ENCODE data around the gene MVB12B. TPM values are rescaled to one million over a fixed set of nuclear protein-coding genes. Genes with fewer than 3 reads are reported as not detected.

The MVB12B gene
- total RNA-seq, 4 donors from 2014 or later = 15.7 to 27.3 (median 22.7) TPM

- H3K4me1 ChIP-seq = peaks cover 0 to 20% (median 0%) of the 10 kb centered on the region in 4 donors
- H3K27ac ChIP-seq = no peak overlapping the region
- no peaks in the 10 kb centered on the region for H3K9me3 ChIP-seq
- no peak overlapping the region for H3K4me3 ChIP-seq
- intact Hi-C loops (cut with DNase I; ENCODE audit: low total_unique reads) (loop anchor here (2.0 to 5.0 kb wide), 2 partner anchors 96 to 992 kb away; no protein-coding TSS in a partner anchor), in situ Hi-C loops (cut with MboI; ENCODE audit: low pct_ligation_motif_present in 1 of 4, low pct_unique_long_range_greater_than_20kb in 1 of 4, low sequenced_read_pairs in 3 of 4) (loop anchor here in 3 of 4 donors (5.0 to 25.0 kb wide), 4 partner anchors 87 to 987 kb away; no protein-coding TSS in a partner anchor)
- 93% methylated on average over 8 of the region's 8 CpGs; no CpG with 5 or more reads in 1 of the 2 donors for WGBS, 2 donors (ENCODE audit: low coverage in 1 of 2)
- no peak for DNase-seq
- TF ChIP-seq, protein P1, sequence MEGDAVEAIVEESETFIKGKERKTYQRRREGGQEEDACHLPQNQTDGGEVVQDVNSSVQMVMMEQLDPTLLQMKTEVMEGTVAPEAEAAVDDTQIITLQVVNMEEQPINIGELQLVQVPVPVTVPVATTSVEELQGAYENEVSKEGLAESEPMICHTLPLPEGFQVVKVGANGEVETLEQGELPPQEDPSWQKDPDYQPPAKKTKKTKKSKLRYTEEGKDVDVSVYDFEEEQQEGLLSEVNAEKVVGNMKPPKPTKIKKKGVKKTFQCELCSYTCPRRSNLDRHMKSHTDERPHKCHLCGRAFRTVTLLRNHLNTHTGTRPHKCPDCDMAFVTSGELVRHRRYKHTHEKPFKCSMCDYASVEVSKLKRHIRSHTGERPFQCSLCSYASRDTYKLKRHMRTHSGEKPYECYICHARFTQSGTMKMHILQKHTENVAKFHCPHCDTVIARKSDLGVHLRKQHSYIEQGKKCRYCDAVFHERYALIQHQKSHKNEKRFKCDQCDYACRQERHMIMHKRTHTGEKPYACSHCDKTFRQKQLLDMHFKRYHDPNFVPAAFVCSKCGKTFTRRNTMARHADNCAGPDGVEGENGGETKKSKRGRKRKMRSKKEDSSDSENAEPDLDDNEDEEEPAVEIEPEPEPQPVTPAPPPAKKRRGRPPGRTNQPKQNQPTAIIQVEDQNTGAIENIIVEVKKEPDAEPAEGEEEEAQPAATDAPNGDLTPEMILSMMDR (IDR thresholded peaks at IDR 0.05) = no peak
- TF ChIP-seq POLR2A (IDR thresholded peaks at IDR 0.05) = no peak
- TF ChIP-seq POLR2AphosphoS5 (IDR thresholded peaks at IDR 0.05) = no peak
- no peak for TF ChIP-seq EP300 (IDR thresholded peaks at IDR 0.05; ENCODE audit: low read depth)
- H3K36me3 ChIP-seq = no peaks in the 10 kb centered on the region
- H3K27me3 ChIP-seq = no peaks in the 10 kb centered on the region
Measured at GRCh38 chr9:126399251-126399650, 72.6 kb downstream of the MVB12B start.

DNA sequence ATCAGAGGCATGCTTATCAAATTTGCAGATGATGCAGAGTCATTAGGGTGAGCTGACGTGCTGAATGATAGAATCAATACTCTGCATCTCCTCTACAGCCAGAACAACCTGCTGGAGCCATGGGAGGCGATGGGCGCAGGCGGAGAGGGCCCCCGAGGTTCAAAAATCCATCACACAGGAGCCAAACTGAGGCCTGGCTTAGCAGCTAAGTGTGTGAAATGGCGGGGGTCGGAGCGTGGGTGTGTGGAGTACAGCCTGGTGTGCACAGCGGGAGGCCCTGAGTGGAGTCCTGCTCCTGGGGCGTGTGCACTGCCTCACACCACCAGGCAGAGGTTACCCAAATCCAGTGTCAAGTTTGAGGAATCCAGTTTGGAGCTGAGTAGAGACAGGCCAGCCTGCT lies 73.2 kb downstream of the MVB12B start:
- no peaks in the 10 kb centered on the region for H3K27me3 ChIP-seq
- no peak overlapping the region for H3K27ac ChIP-seq
- no peaks in the 10 kb centered on the region for H3K9me3 ChIP-seq
- H3K36me3 ChIP-seq = no peaks in the 10 kb centered on the region
- intact Hi-C loops (cut with DNase I; ENCODE audit: low total_unique reads) (loop anchor here (2.0 to 5.0 kb wide), 2 partner anchors 97 to 992 kb away; no protein-coding TSS in a partner anchor), in situ Hi-C loops (cut with MboI; ENCODE audit: low pct_ligation_motif_present in 1 of 4, low pct_unique_long_range_greater_than_20kb in 1 of 4, low sequenced_read_pairs in 3 of 4) (loop anchor here in 3 of 4 donors (5.0 to 25.0 kb wide), 4 partner anchors 87 to 987 kb away; no protein-coding TSS in a partner anchor)
- no peak for TF ChIP-seq POLR2AphosphoS5 (IDR thresholded peaks at IDR 0.05)
- TF ChIP-seq EP300 (IDR thresholded peaks at IDR 0.05; ENCODE audit: low read depth) = no peak
- no peak for TF ChIP-seq POLR2A (IDR thresholded peaks at IDR 0.05)
- TF ChIP-seq, protein P1 (IDR thresholded peaks at IDR 0.05) = no peak
- DNase-seq = no peak
- H3K4me3 ChIP-seq = no peak overlapping the region
- H3K4me1 ChIP-seq = peaks cover 0 to 20% (median 0%) of the 10 kb centered on the region in 4 donors
- WGBS, 2 donors (ENCODE audit: low coverage in 1 of 2) = 91 to 92% methylated on average over 6 to 10 of the region's 10 CpGs

DNA sequence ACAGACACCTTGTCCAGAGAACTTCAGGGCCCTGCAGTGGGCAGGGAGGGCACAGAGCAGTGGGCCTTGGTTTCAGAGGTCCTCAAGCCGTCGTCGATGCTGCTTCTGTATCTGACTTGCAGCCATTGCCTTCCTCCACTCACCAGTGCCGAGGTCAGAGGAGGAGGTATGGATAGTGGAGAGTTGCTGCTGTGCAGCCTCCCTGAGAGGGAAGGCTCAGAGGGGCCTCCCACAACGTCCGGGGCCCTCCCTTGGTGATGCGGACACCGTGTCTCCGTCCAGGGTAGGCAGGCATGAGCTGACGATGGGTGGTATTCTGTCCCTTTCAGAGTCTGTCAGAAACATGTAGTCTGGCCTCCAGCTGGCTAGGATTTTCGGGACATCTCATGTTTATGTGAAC lies 73.9 kb downstream of the MVB12B start:
- H3K4me1 ChIP-seq = peaks cover 0 to 15% (median 0%) of the 10 kb centered on the region in 4 donors
- WGBS, 2 donors (ENCODE audit: low coverage in 1 of 2) = 89% methylated on average over 11 of the region's 11 CpGs; no CpG with 5 or more reads in 1 of the 2 donors
- no peaks in the 10 kb centered on the region for H3K36me3 ChIP-seq

DNA sequence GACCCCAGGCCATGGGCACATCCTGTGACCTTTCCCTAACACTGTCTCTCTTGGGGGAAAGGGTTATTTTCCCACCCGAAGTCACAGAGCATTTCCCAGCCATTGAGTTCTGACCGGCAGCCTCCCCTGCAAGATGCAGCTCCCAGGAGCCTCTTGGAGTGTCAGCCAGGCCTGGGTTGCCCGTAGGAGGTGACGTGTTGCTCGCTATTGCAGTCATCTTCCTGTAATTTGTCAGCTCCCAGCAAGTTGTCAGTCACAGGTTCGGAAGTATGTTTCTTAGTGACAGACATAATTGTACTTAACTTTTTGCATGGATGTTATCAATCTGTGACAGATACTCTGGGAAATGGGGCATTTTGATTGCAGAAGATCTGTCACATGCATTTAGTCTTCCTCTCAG lies 74.5 kb downstream of the MVB12B start:
- Histone ChIP-seq H3K27ac (no peak overlapping the region), H3K36me3 (no peaks in the 10 kb centered on the region), H3K4me3 (no peak overlapping the region), H3K9me3 (no peaks in the 10 kb centered on the region), H3K4me1 (peaks cover 0 to 10% (median 0%) of the 10 kb centered on the region in 4 donors), H3K27me3 (no peaks in the 10 kb centered on the region)
- 69% methylated on average over 6 of the region's 6 CpGs; no CpG with 5 or more reads in 1 of the 2 donors for WGBS, 2 donors (ENCODE audit: low coverage in 1 of 2)
- intact Hi-C loops (cut with DNase I; ENCODE audit: low total_unique reads) = no loop called here
- TF ChIP-seq POLR2AphosphoS5 (IDR thresholded peaks at IDR 0.05) (no peak), POLR2A (IDR thresholded peaks at IDR 0.05) (no peak), EP300 (IDR thresholded peaks at IDR 0.05; ENCODE audit: low read depth) (no peak)
- TF ChIP-seq, protein P1 (IDR thresholded peaks at IDR 0.05) = no peak
- in situ Hi-C loops (cut with MboI; ENCODE audit: low pct_ligation_motif_present in 1 of 4, low pct_unique_long_range_greater_than_20kb in 1 of 4, low sequenced_read_pairs in 3 of 4) = no loop called here
- DNase-seq = no peak

More for the DNA sequence above, 73.9 kb downstream of the MVB12B start:
- TF ChIP-seq EP300 (IDR thresholded peaks at IDR 0.05; ENCODE audit: low read depth) (no peak), POLR2AphosphoS5 (IDR thresholded peaks at IDR 0.05) (no peak), POLR2A (IDR thresholded peaks at IDR 0.05) (no peak)
- TF ChIP-seq, protein P1 (IDR thresholded peaks at IDR 0.05) = no peak
- no peak overlapping the region for H3K27ac ChIP-seq
- H3K27me3 ChIP-seq = no peaks in the 10 kb centered on the region
- no peaks in the 10 kb centered on the region for H3K9me3 ChIP-seq
- no peak for DNase-seq
- in situ Hi-C loops (cut with MboI; ENCODE audit: low pct_ligation_motif_present in 1 of 4, low pct_unique_long_range_greater_than_20kb in 1 of 4, low sequenced_read_pairs in 3 of 4) (no loop called here), intact Hi-C loops (cut with DNase I; ENCODE audit: low total_unique reads) (no loop called here)
- H3K4me3 ChIP-seq = no peak overlapping the region
